Endothelial cell of umbilical vein (primary cell): ENCODE data around the gene RTN4RL1. TPM values are rescaled to one million over a fixed set of nuclear protein-coding genes. Genes with fewer than 3 reads are reported as not detected.

Source experiments
- BruUV-seq: library from RNA; stranded (reverse); fragments of 400-500 nt; replicated peaks from 2 replicates; lab custom pipeline; 2021; lab: Mats Ljungman, UMichigan
- CTCF ChIA-PET: fragments of 300-600, 350-600 bp; sonication (Branson Sonifier 250); formaldehyde crosslinking; loops from one replicate; lab custom pipeline; 2021; ENCODE audit warnings: antibody characterized with exemption, inconsistent platforms; lab: Charles Lee
- POLR2A ChIA-PET: fragments of 300-600, 350-600 bp; sonication (Branson Sonifier 250); formaldehyde crosslinking; loops from one replicate; lab custom pipeline; 2021; ENCODE audit warnings: antibody characterized with exemption, inconsistent platforms; lab: Charles Lee
- DNase-seq: peaks from one replicate; pipeline ENCODE4 v3.0.0-alpha.2; 2011; ENCODE audit warnings: low read depth, low spot score
- FAIRE-seq: peaks from 2 replicates; lab custom pipeline; 2011; peaks lifted over from hg19 to GRCh38; lab: Jason Lieb, UNC
- H2AFZ ChIP-seq: 2 replicates; pipeline ENCODE4 v1.6.0; 2012; ENCODE audit warnings: low read depth, low read length, control low read depth, inconsistent platforms
- H3K27ac ChIP-seq: 2 replicates; pipeline ENCODE4 v1.5.1; 2011; ENCODE audit warnings: low read depth, mild to moderate bottlenecking, control low read depth, low read length, moderate library complexity; ENCODE audit not compliant: insufficient read depth
- H3K27me3 ChIP-seq, 2 experiments: 2 replicates each; pipeline versions ENCODE4 v1.6.0 to v1.6.1; 2011; ENCODE audit warnings: low read length in 2 of 2, mixed read lengths in 1 of 2; ENCODE audit not compliant: control insufficient read depth in 2 of 2, insufficient read depth in 2 of 2
- H3K36me3 ChIP-seq, 2 experiments: 2 replicates in 1 of 2; 3 replicates in 1 of 2; pipeline ENCODE4 v1.5.1; 2011; ENCODE audit warnings: low read length in 2 of 2, mild to moderate bottlenecking in 1 of 2, moderate library complexity in 1 of 2; ENCODE audit not compliant: control insufficient read depth in 2 of 2, insufficient read depth in 2 of 2; ENCODE audit errors: extremely low read depth in 1 of 2
- H3K4me1 ChIP-seq: 3 replicates; pipeline ENCODE4 v1.5.1; 2011; ENCODE audit warnings: mild to moderate bottlenecking, low read length; ENCODE audit not compliant: control insufficient read depth, insufficient read depth; ENCODE audit errors: extremely low read depth
- H3K4me2 ChIP-seq: 2 replicates; pipeline ENCODE4 v1.6.1; 2011; ENCODE audit warnings: low read length, control low read depth, mixed read lengths; ENCODE audit not compliant: insufficient read depth
- H3K4me3 ChIP-seq, 3 experiments: fragments of 200-600 bp in 1 of 3; sonication (generic), shearing (Covaris generic) in 1 of 3; replicated peaks in 1 of 3; 2 replicates each; pipeline ENCODE4 v1.5.1; 2011 to 2016; ENCODE audit warnings: control low read depth in 3 of 3, low read length in 3 of 3, mild to moderate bottlenecking in 2 of 3, inconsistent platforms in 1 of 3, low read depth in 1 of 3, moderate library complexity in 1 of 3; ENCODE audit not compliant: insufficient read depth in 1 of 3
- H3K79me2 ChIP-seq: 2 replicates; pipeline ENCODE4 v1.6.0; 2012; ENCODE audit warnings: low read length, inconsistent platforms; ENCODE audit not compliant: control insufficient read depth, insufficient read depth
- H3K9ac ChIP-seq: replicated peaks from 2 replicates; pipeline ENCODE3; 2011; ENCODE audit warnings: low read length, control low read depth; ENCODE audit not compliant: insufficient read depth; ENCODE audit errors: extremely low read depth
- H3K9me1 ChIP-seq: replicated peaks from 3 replicates; pipeline ENCODE4 v1.6.0; 2011; ENCODE audit warnings: mild to moderate bottlenecking, low read length; ENCODE audit not compliant: control insufficient read depth, insufficient read depth; ENCODE audit errors: extremely low read depth
- H3K9me3 ChIP-seq: replicated peaks from 2 replicates; pipeline ENCODE4 v1.5.1; 2012; ENCODE audit warnings: low read length, inconsistent platforms; ENCODE audit not compliant: control insufficient read depth, insufficient read depth
- H4K20me1 ChIP-seq: replicated peaks from 2 replicates; pipeline ENCODE3; 2011; ENCODE audit warnings: mild to moderate bottlenecking, low read length; ENCODE audit not compliant: control insufficient read depth, insufficient read depth; ENCODE audit errors: extremely low read depth
- EZH2 ChIP-seq: IDR thresholded peaks from 2 replicates; pipeline ENCODE4 v1.6.1; 2012; ENCODE audit warnings: borderline replicate concordance, low read depth, mild to moderate bottlenecking, moderate library complexity, low read length, inconsistent platforms; ENCODE audit not compliant: severe bottlenecking
- FOS ChIP-seq: IDR thresholded peaks from 2 replicates; pipeline ENCODE4 v1.6.1; 2011; ENCODE audit warnings: mild to moderate bottlenecking, low read length, moderate library complexity, borderline replicate concordance; ENCODE audit not compliant: insufficient read depth
- GATA2 ChIP-seq: IDR thresholded peaks from 2 replicates; pipeline ENCODE4 v1.7.0; 2011; ENCODE audit warnings: low read depth, mild to moderate bottlenecking, moderate library complexity, mixed read lengths, low read length; ENCODE audit not compliant: insufficient read length, insufficient read depth
- JUN ChIP-seq: IDR thresholded peaks from 2 replicates; pipeline ENCODE4 v1.6.1; 2011; ENCODE audit warnings: borderline replicate concordance, low read depth; ENCODE audit not compliant: insufficient read length, insufficient read depth
- MYC ChIP-seq: IDR thresholded peaks from one replicate; pipeline ENCODE4 v1.6.1; 2011; ENCODE audit warnings: mild to moderate bottlenecking, low read depth, low read length
- POLR2A ChIP-seq: IDR thresholded peaks from 2 replicates; pipeline ENCODE4 v1.6.1; 2012; ENCODE audit warnings: low read depth, mild to moderate bottlenecking, control low read depth, low read length
- POLR2AphosphoS5 ChIP-seq: IDR thresholded peaks from 2 replicates; pipeline ENCODE4 v1.6.1; 2012; ENCODE audit warnings: low read depth, mild to moderate bottlenecking, control low read depth, low read length, moderate library complexity; ENCODE audit not compliant: insufficient read depth
- dilution Hi-C: fragments of 300-500 bp; cut with MboI; formaldehyde crosslinking; loops from one replicate; pipeline ENCODE4 v1.15.0; 2019; ENCODE audit warnings: low sequenced_read_pairs; ENCODE audit not compliant: extremely low pct_ligation_motif_present
- intact Hi-C: fragments of 100-400 bp; cut with micrococcal nuclease; formaldehyde crosslinking; loops from one replicate; pipeline ENCODE4 v1.10.0; 2022
- polyA plus RNA-seq, 4 experiments: library from polyadenylated mRNA; depleted of rRNA in 3 of 4; stranded (reverse) in 3 of 4; unstranded in 1 of 4; fragments of >200 nt; gene quantifications; 2 replicates each; pipeline versions ENCODE4 v1.2.1 to v1.2.3, GENCODE V29; 2011 to 2012; ENCODE audit warnings: missing spikeins in 1 of 4
- total RNA-seq: library from RNA; stranded (reverse); gene quantifications from 2 replicates; pipeline ENCODE4 v1.2.3, GENCODE V29; 2021
- TF ChIP-seq, protein P1 (sequence below): IDR thresholded peaks from 2 replicates; pipeline ENCODE4 v1.6.1; 2011; ENCODE audit not compliant: insufficient read depth, insufficient read length
- TF ChIP-seq, protein P2 (sequence below), 2 donors: IDR thresholded peaks; 1 replicate in 1 of 2; 2 replicates in 1 of 2; pipeline ENCODE4 v1.5.1; 2011; ENCODE audit warnings: low read length in 2 of 2, mild to moderate bottlenecking in 2 of 2, moderate library complexity in 2 of 2, control low read depth in 1 of 2, inconsistent platforms in 1 of 2, low read depth in 1 of 2; ENCODE audit not compliant: insufficient read depth in 1 of 2; ENCODE audit errors: extremely low read depth in 1 of 2

RTN4RL1 gene
- total and polyA plus RNA-seq, 2 donors (not counting 3 experiments of a cell fraction or from before 2014, with no cell fraction given): 0.04 TPM; not detected in 1

DNA sequence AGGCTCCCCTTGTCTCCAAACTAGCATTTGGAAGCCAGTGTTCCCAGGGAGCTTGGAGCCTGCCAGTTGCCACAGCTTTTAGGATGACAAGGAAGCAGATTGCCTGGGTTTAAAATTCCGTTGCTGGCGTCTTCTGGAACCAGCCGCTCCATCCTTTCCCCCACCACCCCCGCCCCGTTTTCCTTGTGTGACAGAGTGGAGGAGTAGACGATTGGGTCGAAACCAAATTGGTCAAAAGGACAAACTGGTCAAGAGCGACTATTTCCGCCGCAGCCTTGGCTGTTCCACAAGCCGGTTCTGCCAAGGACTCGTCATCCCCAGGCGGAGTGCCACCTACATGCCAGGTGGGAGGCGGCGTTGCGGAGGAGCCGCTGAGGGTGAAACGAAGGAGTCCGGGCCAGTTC, 104.2 kb downstream of the RTN4RL1 start:
- BruUV-seq: no TSS peak
- POLR2A ChIA-PET: no interaction called here
- Histone ChIP-seq H3K4me3 (no peak overlapping the region), H3K9me3 (no peaks in the 10 kb centered on the region), H3K9me1 (no peaks in the 10 kb centered on the region), H3K4me1 (no peaks in the 10 kb centered on the region), H3K9ac (no peak overlapping the region), H2AFZ (no peak overlapping the region), H3K4me2 (no peak overlapping the region), H3K27ac (no peak overlapping the region), H3K27me3 (no peaks in the 10 kb centered on the region), H3K36me3 (no peaks in the 10 kb centered on the region), H3K79me2 (no peaks in the 10 kb centered on the region), H4K20me1 (no peaks in the 10 kb centered on the region)
- CTCF ChIA-PET: interaction anchor here (1.6 to 4.9 kb wide), 2 partner anchors 12 to 105 kb away, joined by 4 to 22 read pairs; no protein-coding TSS in a partner anchor
- dilution Hi-C loops (no loop called here), intact Hi-C loops (no loop called here)
- DNase-seq: no peak
- no peak for TF ChIP-seq EZH2
- TF ChIP-seq POLR2A: no peak
- no peak for TF ChIP-seq GATA2
- TF ChIP-seq, protein P1, sequence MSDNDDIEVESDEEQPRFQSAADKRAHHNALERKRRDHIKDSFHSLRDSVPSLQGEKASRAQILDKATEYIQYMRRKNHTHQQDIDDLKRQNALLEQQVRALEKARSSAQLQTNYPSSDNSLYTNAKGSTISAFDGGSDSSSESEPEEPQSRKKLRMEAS: no peak
- no peak for TF ChIP-seq FOS
- no peak for TF ChIP-seq MYC
- TF ChIP-seq JUN: no peak
- TF ChIP-seq, protein P2, sequence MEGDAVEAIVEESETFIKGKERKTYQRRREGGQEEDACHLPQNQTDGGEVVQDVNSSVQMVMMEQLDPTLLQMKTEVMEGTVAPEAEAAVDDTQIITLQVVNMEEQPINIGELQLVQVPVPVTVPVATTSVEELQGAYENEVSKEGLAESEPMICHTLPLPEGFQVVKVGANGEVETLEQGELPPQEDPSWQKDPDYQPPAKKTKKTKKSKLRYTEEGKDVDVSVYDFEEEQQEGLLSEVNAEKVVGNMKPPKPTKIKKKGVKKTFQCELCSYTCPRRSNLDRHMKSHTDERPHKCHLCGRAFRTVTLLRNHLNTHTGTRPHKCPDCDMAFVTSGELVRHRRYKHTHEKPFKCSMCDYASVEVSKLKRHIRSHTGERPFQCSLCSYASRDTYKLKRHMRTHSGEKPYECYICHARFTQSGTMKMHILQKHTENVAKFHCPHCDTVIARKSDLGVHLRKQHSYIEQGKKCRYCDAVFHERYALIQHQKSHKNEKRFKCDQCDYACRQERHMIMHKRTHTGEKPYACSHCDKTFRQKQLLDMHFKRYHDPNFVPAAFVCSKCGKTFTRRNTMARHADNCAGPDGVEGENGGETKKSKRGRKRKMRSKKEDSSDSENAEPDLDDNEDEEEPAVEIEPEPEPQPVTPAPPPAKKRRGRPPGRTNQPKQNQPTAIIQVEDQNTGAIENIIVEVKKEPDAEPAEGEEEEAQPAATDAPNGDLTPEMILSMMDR (IDR thresholded peaks at IDR 0.05; ENCODE audit: extremely low read depth in 1 of 2, insufficient read depth in 1 of 2, low read depth in 1 of 2, low read length in 2 of 2): no peak
- no peak for TF ChIP-seq POLR2AphosphoS5
- no peak for FAIRE-seq
